ENCODE data around the gene SLC22A5. TPM values are rescaled to one million over a fixed set of nuclear protein-coding genes. Genes with fewer than 3 reads are reported as not detected.

The SLC22A5 gene
- total and polyA plus RNA-seq, 10 of the 15 experiments (the other 5 are each of a cell fraction or from before 2014, with no cell fraction given): 1.1 to 4.4 (median 2.3) TPM

- no peak for TF ChIP-seq GABPA (IDR thresholded peaks at IDR 0.05; ENCODE audit: low read depth)
- no peak for TF ChIP-seq NFYA (IDR thresholded peaks at IDR 0.05; ENCODE audit: borderline replicate concordance, low read depth, low read length)
- TF ChIP-seq PBX3 (IDR thresholded peaks at IDR 0.05; ENCODE audit: insufficient replicate concordance, low read depth, low read length): no peak
- TF ChIP-seq RFX5 (IDR thresholded peaks at IDR 0.05; ENCODE audit: low read depth, low read length): no peak
- peak; percentile 47; the same call in 1 of the 2 replicates for TF ChIP-seq SMAD5 (IDR thresholded peaks at IDR 0.05; ENCODE audit: low read depth)
- no peak for TF ChIP-seq SRF (IDR thresholded peaks at IDR 0.05; ENCODE audit: low read depth in 2 of 2, low read length in 2 of 2)
- peak; percentile 98 for TF ChIP-seq ZNF687 (IDR thresholded peaks at IDR 0.05)
- peak; percentile 47 to 56 (median 52) for TF ChIP-seq CTCF (IDR thresholded peaks at IDR 0.05 in 2 of 3, conservative IDR thresholded peaks at IDR 0.05 in 1 of 3; ENCODE audit: control insufficient read depth in 2 of 3, extremely low read depth in 1 of 3, insufficient read depth in 1 of 3, low read depth in 3 of 3, low read length in 3 of 3)
- TF ChIP-seq TCF3 (IDR thresholded peaks at IDR 0.05; ENCODE audit: borderline replicate concordance, insufficient read depth, low read depth, low read length): peak; percentile 92
- TF ChIP-seq BRCA1 (IDR thresholded peaks at IDR 0.05; ENCODE audit: low read depth, low read length): no peak
- TF ChIP-seq SIX5 (IDR thresholded peaks at IDR 0.05; ENCODE audit: low read depth, low read length, severe bottlenecking): no peak
- peak; percentile 78; the same call in 1 of the 2 replicates for TF ChIP-seq POLR2AphosphoS5 (IDR thresholded peaks at IDR 0.05; ENCODE audit: low read length)
- TF ChIP-seq ZNF217 (IDR thresholded peaks at IDR 0.05): 0 out of 2 replicates have a peak, but pooled peaks have one; percentile 34
- no peak for TF ChIP-seq TCF7 (IDR thresholded peaks at IDR 0.05; ENCODE audit: borderline replicate concordance)
- no peak for TF ChIP-seq MYB (IDR thresholded peaks at IDR 0.05; ENCODE audit: borderline replicate concordance, low read depth, low read length)
- TF ChIP-seq ZNF592 (IDR thresholded peaks at IDR 0.05): peak; percentile 88
- peak; percentile 44 for TF ChIP-seq SMC3 (IDR thresholded peaks at IDR 0.05; ENCODE audit: borderline replicate concordance, low read length)
- TF ChIP-seq NFIC (IDR thresholded peaks at IDR 0.05; ENCODE audit: low read depth, low read length): no peak
- no peak for TF ChIP-seq ZNF274 (IDR thresholded peaks at IDR 0.05; ENCODE audit: insufficient read depth, insufficient read length)
Observed at GRCh38 chr5:132426525-132427138, 57.1 kb downstream of the SLC22A5 start (continued).

Measured in GM12878 (cell line).